Umbilical cord (tissue), 2 donors: ENCODE data around the gene SLC25A28. TPM values are rescaled to one million over a fixed set of nuclear protein-coding genes. Genes with fewer than 3 reads are reported as not detected.

ENCODE experiments used
- DNase-seq: peaks from one replicate; pipeline ENCODE4 v3.0.0-alpha.2; 2015; ENCODE audit warnings: low spot score
- total RNA-seq: library from RNA; depleted of rRNA; stranded (reverse); fragments of >200 nt; gene quantifications from one replicate; pipeline ENCODE4 v1.2.3, GENCODE V29; 2014; ENCODE audit warnings: low replicate concordance; ENCODE audit not compliant: insufficient read depth

The SLC25A28 gene
- 45.7 TPM for total RNA-seq

- DNase-seq, result peak; percentile 29
Observed at GRCh38 chr10:99619851-99620710, at the start of gene SLC25A28. Gene SLC25A28 (minus strand): TSS chr10:99620439. CDS start chr10:99620335, 104 bp downstream.

- DNase-seq, result no peak
Observed at GRCh38 chr10:99667108-99667751, 47.0 kb upstream of the SLC25A28 start.

- no peak for DNase-seq
Observed at GRCh38 chr10:99665304-99665703, 45.1 kb upstream of the SLC25A28 start.

GRCh38 chr10:99661377-99661763, 41.1 kb upstream of the SLC25A28 start:
- DNase-seq, result no peak

GRCh38 chr10:99660662-99661376, 40.6 kb upstream of the SLC25A28 start:
- DNase-seq, result peak; percentile 37

- DNase-seq, result no peak
Observed at GRCh38 chr10:99659868-99660366, 39.7 kb upstream of the SLC25A28 start.

GRCh38 chr10:99659031-99659867, 39.0 kb upstream of the SLC25A28 start, which contains the start of gene ENTPD7:
Gene ENTPD7 (plus strand): TSS chr10:99659509. CDS start chr10:99659957, 448 bp downstream.
- DNase-seq, result peak; percentile 98

- peak; percentile 42 for DNase-seq
Observed at GRCh38 chr10:99658622-99659030, 38.4 kb upstream of the SLC25A28 start.

GRCh38 chr10:99656199-99657064, 36.2 kb upstream of the SLC25A28 start:
- peak; percentile 70 for DNase-seq

- DNase-seq, result peak; percentile 72
Observed at GRCh38 chr10:99654390-99655175, 34.3 kb upstream of the SLC25A28 start.

- DNase-seq, result no peak
Observed at GRCh38 chr10:99652800-99653390, 32.7 kb upstream of the SLC25A28 start.

- no peak for DNase-seq
Observed at GRCh38 chr10:99648717-99649116, 28.5 kb upstream of the SLC25A28 start.

GRCh38 chr10:99647601-99648151, 27.4 kb upstream of the SLC25A28 start:
- no peak for DNase-seq

- no peak for DNase-seq
Observed at GRCh38 chr10:99633832-99634231, 13.6 kb upstream of the SLC25A28 start.

GRCh38 chr10:99631496-99631895, 11.3 kb upstream of the SLC25A28 start:
- DNase-seq, result no peak

GRCh38 chr10:99630991-99631390, 10.8 kb upstream of the SLC25A28 start:
- DNase-seq, result no peak

GRCh38 chr10:99630433-99630832, 10.2 kb upstream of the SLC25A28 start:
- DNase-seq, result peak; percentile 35

- DNase-seq, result no peak
Observed at GRCh38 chr10:99629625-99629978, 9.4 kb upstream of the SLC25A28 start.
